HEK293 (cell line): ENCODE results near the gene UBASH3B.

ENCODE experiments used
- CTCF ChIA-PET: fragments of 350-600 bp; formaldehyde crosslinking; extraction: SDS; loops from one replicate; lab custom pipeline; 2021; ENCODE audit warnings: antibody characterized with exemption; lab: Yijun Ruan, JAX
- POLR2A ChIA-PET: fragments of 300-600 bp; formaldehyde crosslinking; extraction: SDS; loops from one replicate; lab custom pipeline; 2020; ENCODE audit warnings: antibody characterized with exemption, inconsistent platforms; lab: Yijun Ruan, JAX
- H3K27ac ChIP-seq: fragments of 200-500 bp; sonication (Bioruptor generic); 2 replicates; pipeline ENCODE4 v1.5.1; 2014; ENCODE audit warnings: low read depth, low read length, control low read depth, inconsistent platforms; ENCODE audit errors: extremely low read depth
- H3K36me3 ChIP-seq, 2 experiments: fragments of 200-500 bp in 1 of 2; sonication (Bioruptor generic) in 1 of 2; 1 replicate in 1 of 2; 2 replicates in 1 of 2; pipeline ENCODE4 v1.5.1; 2014 to 2017; ENCODE audit warnings: inconsistent platforms in 2 of 2, low read length in 2 of 2; ENCODE audit not compliant: control insufficient read depth in 2 of 2, insufficient read depth in 1 of 2
- H3K4me1 ChIP-seq: fragments of 200-500 bp; sonication (Bioruptor generic); 2 replicates; pipeline ENCODE4 v1.5.1; 2014; ENCODE audit warnings: mild to moderate bottlenecking, low read length, inconsistent platforms; ENCODE audit not compliant: control insufficient read depth, insufficient read depth
- H3K4me3 ChIP-seq: 2 replicates; pipeline ENCODE4 v1.5.1; 2011; ENCODE audit warnings: low read depth, mild to moderate bottlenecking, control low read depth, low read length, moderate library complexity
- H3K9me3 ChIP-seq: fragments of 200-500 bp; sonication (Bioruptor generic); 2 replicates; pipeline ENCODE4 v1.5.1; 2014; ENCODE audit warnings: low read depth, low read length, inconsistent platforms; ENCODE audit not compliant: control insufficient read depth, insufficient read depth
- HIC1 ChIP-seq: fragments of 450-650 bp; formaldehyde crosslinking; IDR thresholded peaks from 2 replicates; pipeline ENCODE4 v1.5.1; 2016; ENCODE audit warnings: missing biosample characterization, missing genetic modification characterization
- MYNN ChIP-seq: fragments of 450-650 bp; formaldehyde crosslinking; IDR thresholded peaks from 2 replicates; pipeline ENCODE4 v1.5.1; 2016; ENCODE audit warnings: missing biosample characterization, missing genetic modification characterization, borderline replicate concordance
- PRDM1 ChIP-seq: fragments of 450-650 bp; formaldehyde crosslinking; IDR thresholded peaks from 2 replicates; pipeline ENCODE4; 2016; ENCODE audit warnings: missing biosample characterization, missing genetic modification characterization
- SP3 ChIP-seq: fragments of 450-650 bp; formaldehyde crosslinking; IDR thresholded peaks from 2 replicates; pipeline ENCODE4 v1.5.1; 2016; ENCODE audit warnings: missing biosample characterization, missing genetic modification characterization
- SP7 ChIP-seq: fragments of 450-650 bp; formaldehyde crosslinking; IDR thresholded peaks from 2 replicates; pipeline ENCODE4 v1.5.1; 2016; ENCODE audit warnings: missing biosample characterization, missing genetic modification characterization
- TSHZ1 ChIP-seq: fragments of 450-650 bp; formaldehyde crosslinking; IDR thresholded peaks from 2 replicates; pipeline ENCODE4 v1.5.1; 2016; ENCODE audit warnings: missing biosample characterization, missing genetic modification characterization, borderline replicate concordance
- ZBTB6 ChIP-seq: fragments of 450-650 bp; formaldehyde crosslinking; IDR thresholded peaks from 2 replicates; pipeline ENCODE4 v1.5.1; 2017; ENCODE audit warnings: missing biosample characterization, missing genetic modification characterization
- ZNF10 ChIP-seq: fragments of 450-650 bp; formaldehyde crosslinking; IDR thresholded peaks from 2 replicates; pipeline ENCODE4 v1.5.1; 2017; ENCODE audit warnings: missing biosample characterization, missing genetic modification characterization
- ZNF169 ChIP-seq: fragments of 450-650 bp; formaldehyde crosslinking; IDR thresholded peaks from 2 replicates; pipeline ENCODE4 v1.5.1; 2016; ENCODE audit warnings: missing biosample characterization, missing genetic modification characterization
- ZNF248 ChIP-seq: fragments of 450-650 bp; formaldehyde crosslinking; IDR thresholded peaks from 2 replicates; pipeline ENCODE4 v1.5.1; 2017; ENCODE audit warnings: missing biosample characterization, missing genetic modification characterization
- ZNF350 ChIP-seq: fragments of 450-650 bp; formaldehyde crosslinking; IDR thresholded peaks from 2 replicates; pipeline ENCODE4 v1.5.0; 2017; ENCODE audit warnings: missing biosample characterization, mild to moderate bottlenecking, missing genetic modification characterization
- ZNF529 ChIP-seq: fragments of 450-650 bp; formaldehyde crosslinking; IDR thresholded peaks from 2 replicates; pipeline ENCODE4 v1.5.1; 2017; ENCODE audit warnings: missing genetic modification characterization, missing biosample characterization; ENCODE audit not compliant: insufficient replicate concordance
- ZNF560 ChIP-seq: fragments of 450-650 bp; formaldehyde crosslinking; IDR thresholded peaks from 2 replicates; pipeline ENCODE4 v1.5.1; 2017; ENCODE audit warnings: missing biosample characterization, missing genetic modification characterization, borderline replicate concordance
- ZNF624 ChIP-seq: fragments of 450-650 bp; formaldehyde crosslinking; IDR thresholded peaks from 2 replicates; pipeline ENCODE4 v1.5.1; 2017; ENCODE audit warnings: missing biosample characterization, missing genetic modification characterization
- ZNF639 ChIP-seq: fragments of 450-650 bp; formaldehyde crosslinking; IDR thresholded peaks from 2 replicates; pipeline ENCODE4 v1.5.1; 2016; ENCODE audit warnings: missing biosample characterization, missing genetic modification characterization
- ZNF658 ChIP-seq: fragments of 450-650 bp; formaldehyde crosslinking; IDR thresholded peaks from 2 replicates; pipeline ENCODE4; 2016; ENCODE audit warnings: missing biosample characterization, missing genetic modification characterization
- ZNF701 ChIP-seq: fragments of 450-650 bp; formaldehyde crosslinking; IDR thresholded peaks from 2 replicates; pipeline ENCODE4 v1.5.1; 2016; ENCODE audit warnings: missing biosample characterization, missing genetic modification characterization
- ZNF792 ChIP-seq: fragments of 450-650 bp; formaldehyde crosslinking; IDR thresholded peaks from 2 replicates; pipeline ENCODE4 v1.5.1; 2016; ENCODE audit warnings: missing biosample characterization, missing genetic modification characterization
- ZSCAN5A ChIP-seq: fragments of 450-650 bp; formaldehyde crosslinking; IDR thresholded peaks from 2 replicates; pipeline ENCODE4 v1.5.1; 2016; ENCODE audit warnings: missing biosample characterization, missing genetic modification characterization

UBASH3B gene

GRCh38 chr11:122777343-122777742, 121.8 kb downstream of the UBASH3B start:
- ChIA-PET CTCF (interaction anchor here (0.8 to 1.7 kb wide), 5 partner anchors 11 to 149 kb away, joined by 3 to 7 read pairs (median 5); no protein-coding TSS in a partner anchor), POLR2A (no interaction called here)
- no peaks in the 10 kb centered on the region; the same call in 1 of the 2 replicates for H3K4me1 ChIP-seq
- no peak overlapping the region for H3K27ac ChIP-seq
- H3K9me3 ChIP-seq: no peaks in the 10 kb centered on the region
- H3K36me3 ChIP-seq: no peaks in the 10 kb centered on the region
- H3K4me3 ChIP-seq: no peak overlapping the region
- TF ChIP-seq TSHZ1 (tag by site-specific recombination) (no peak), ZNF529 (no peak), SP3 (tag by site-specific recombination) (no peak), SP7 (tag by site-specific recombination) (no peak), MYNN (tag by site-specific recombination) (no peak), HIC1 (tag by site-specific recombination) (no peak), ZNF560 (tag by site-specific recombination) (no peak), ZNF792 (tag by site-specific recombination) (no peak), ZNF639 (tag by site-specific recombination) (no peak), ZNF701 (no peak), ZNF624 (tag by site-specific recombination) (no peak)

GRCh38 chr11:122778148-122778547, 122.6 kb downstream of the UBASH3B start:
- H3K4me3 ChIP-seq: no peak overlapping the region
- no peaks in the 10 kb centered on the region; the same call in 1 of the 2 replicates for H3K4me1 ChIP-seq
- CTCF ChIA-PET: interaction anchor here (0.7 to 1.7 kb wide), 5 partner anchors 9 to 148 kb away, joined by 4 to 7 read pairs (median 5); no protein-coding TSS in a partner anchor
- TF ChIP-seq PRDM1 (tag by site-specific recombination) (0 out of 2 replicates have a peak, but pooled peaks have one; percentile 5), ZNF350 (tag by site-specific recombination) (no peak)
- no peak overlapping the region for H3K27ac ChIP-seq
- no peaks in the 10 kb centered on the region for H3K9me3 ChIP-seq
- peaks cover 0 to 4% of the 10 kb centered on the region in 2 experiments; a peak in 1 of 3 replicates for H3K36me3 ChIP-seq
- POLR2A ChIA-PET: no interaction called here

GRCh38 chr11:122779047-122779629, 123.6 kb downstream of the UBASH3B start:
- no peak overlapping the region for H3K4me3 ChIP-seq
- no peaks in the 10 kb centered on the region for H3K9me3 ChIP-seq
- no peaks in the 10 kb centered on the region; the same call in 1 of the 2 replicates for H3K4me1 ChIP-seq
- TF ChIP-seq SP3 (tag by site-specific recombination) (no peak), ZNF248 (tag by site-specific recombination) (no peak), SP7 (tag by site-specific recombination) (no peak), ZNF658 (tag by site-specific recombination) (no peak), MYNN (tag by site-specific recombination) (no peak), ZBTB6 (tag by site-specific recombination) (no peak), ZNF169 (tag by site-specific recombination) (no peak), ZSCAN5A (tag by site-specific recombination) (no peak), ZNF10 (tag by site-specific recombination) (no peak)
- TF ChIP-seq, all 188 proteins: peak for 0
- ChIA-PET POLR2A (no interaction called here), CTCF (interaction anchor here (0.6 to 6.4 kb wide), 8 partner anchors 9 to 412 kb away, joined by 3 to 171 read pairs (median 8); no protein-coding TSS in a partner anchor)
- Histone ChIP-seq H3K27ac (no peak overlapping the region), H3K36me3 (peaks cover 0 to 5% of the 10 kb centered on the region in 2 experiments; a peak in 1 of 3 replicates)
